NCI-H128 (cell line): ENCODE data around the gene CNKSR1.
"Not testable (repeated sequence)": the region's sequence is repeated elsewhere in the genome, so short reads cannot be mapped to it uniquely, and the experiment has no call there.

Source experiments
- DNase-seq: peaks from one replicate; lab custom pipeline; 2025; ENCODE audit not compliant: unreplicated experiment; lab: John Stamatoyannopoulos, UW

The CNKSR1 gene

DNA sequence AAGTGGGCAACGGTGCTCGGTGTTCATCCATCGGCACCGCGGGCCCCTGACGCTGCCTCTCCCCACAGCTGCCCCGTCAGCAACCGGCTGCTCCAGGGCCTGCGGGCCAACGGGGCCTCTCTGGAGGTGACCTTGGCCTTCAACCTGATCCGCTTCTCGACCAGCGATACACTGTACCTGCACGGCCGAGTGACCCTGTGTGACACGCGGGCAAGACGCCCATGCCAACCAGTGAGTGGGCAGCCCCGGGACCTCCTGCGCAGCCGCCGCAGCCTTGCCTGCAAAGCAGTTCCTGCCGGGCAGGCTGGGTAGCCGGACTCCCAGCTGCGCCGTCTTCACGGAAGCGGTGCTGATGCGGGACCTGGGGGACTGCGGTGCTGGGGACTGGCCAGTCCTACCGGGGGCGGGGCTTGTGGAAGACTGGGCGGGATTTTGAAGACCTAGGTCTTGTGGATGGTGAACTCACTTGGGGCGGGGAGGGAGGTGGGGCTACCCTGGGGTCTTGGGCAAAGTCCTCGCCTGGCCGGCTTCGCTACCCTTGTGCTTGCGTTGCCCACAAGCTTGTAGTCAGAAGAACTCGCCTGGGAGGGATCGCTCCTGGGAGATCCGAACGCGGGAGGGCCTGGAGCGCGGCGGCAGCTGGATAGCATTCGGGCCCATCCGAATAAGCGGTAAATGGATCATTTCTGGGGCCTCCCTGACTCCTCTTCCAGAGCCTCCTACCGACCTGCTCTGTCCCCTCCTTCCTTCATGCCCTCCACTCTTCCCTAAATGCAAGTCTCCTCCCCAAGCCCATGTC, 47.9 kb downstream of the CNKSR1 start:
- DNase-seq, result no peak

DNA sequence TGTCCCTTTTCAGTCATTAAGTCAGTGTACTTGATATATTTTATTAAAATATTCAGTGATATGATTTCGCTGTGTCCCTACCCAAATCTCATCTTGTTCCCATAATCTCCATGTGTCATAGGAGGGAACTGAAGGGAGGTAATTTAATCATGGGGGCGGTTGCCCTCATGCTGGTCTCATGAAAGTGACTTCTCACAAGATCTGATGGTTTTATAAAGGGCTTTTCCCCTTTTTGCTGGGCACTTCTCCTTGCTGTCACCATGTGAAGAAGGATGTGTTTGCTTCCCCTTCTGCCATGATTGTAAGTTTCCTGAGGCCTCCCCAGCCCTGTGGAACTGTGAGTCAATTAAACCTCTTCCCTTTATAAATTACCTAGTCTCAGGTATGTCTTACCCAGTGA, 53.4 kb downstream of the CNKSR1 start:
- not testable (repeated sequence) for DNase-seq

DNA sequence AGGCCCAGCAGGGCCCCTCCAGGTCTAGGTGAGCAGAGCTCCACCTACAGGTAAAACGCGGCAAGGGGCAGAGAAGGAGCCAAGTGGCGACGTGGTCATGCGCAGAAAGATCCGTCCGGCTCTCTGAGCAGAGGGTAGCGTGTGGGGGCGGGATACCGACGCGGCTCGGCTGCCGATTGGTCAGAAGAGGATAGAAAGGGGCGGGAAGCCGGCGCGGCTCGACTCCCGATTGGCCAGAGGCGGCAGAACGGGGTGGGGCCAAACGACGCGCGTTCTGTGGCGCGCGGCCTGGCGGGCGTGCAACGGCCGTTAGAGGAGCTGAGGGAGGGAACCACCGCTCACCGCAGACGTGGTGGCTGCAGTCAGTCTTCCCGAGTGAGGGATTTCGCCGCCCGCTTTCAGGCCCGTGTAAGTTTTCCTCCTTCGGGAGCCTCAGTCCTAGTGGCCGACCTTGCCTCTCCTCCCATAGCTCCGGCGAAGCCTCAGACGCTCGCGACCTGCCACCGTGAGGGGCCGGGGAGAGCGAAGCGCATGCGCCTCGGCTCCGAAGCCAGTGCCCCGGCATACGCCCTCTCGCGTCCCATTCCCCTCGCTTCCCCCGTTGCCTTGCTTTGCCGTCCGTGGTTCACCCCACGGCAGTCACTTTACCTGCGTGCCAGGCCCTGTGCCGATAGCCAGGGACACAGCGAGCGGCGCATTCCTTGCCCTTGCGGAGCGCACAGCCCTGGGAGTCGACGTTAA, 56.8 kb downstream of the CNKSR1 start, which contains the start of gene CEP85:
Gene CEP85 (plus strand): TSS at position 298 of the 741 bp plus-strand sequence. CDS start 5,584 bp downstream, outside the sequence.
- DNase-seq, result peak; percentile 98

DNA sequence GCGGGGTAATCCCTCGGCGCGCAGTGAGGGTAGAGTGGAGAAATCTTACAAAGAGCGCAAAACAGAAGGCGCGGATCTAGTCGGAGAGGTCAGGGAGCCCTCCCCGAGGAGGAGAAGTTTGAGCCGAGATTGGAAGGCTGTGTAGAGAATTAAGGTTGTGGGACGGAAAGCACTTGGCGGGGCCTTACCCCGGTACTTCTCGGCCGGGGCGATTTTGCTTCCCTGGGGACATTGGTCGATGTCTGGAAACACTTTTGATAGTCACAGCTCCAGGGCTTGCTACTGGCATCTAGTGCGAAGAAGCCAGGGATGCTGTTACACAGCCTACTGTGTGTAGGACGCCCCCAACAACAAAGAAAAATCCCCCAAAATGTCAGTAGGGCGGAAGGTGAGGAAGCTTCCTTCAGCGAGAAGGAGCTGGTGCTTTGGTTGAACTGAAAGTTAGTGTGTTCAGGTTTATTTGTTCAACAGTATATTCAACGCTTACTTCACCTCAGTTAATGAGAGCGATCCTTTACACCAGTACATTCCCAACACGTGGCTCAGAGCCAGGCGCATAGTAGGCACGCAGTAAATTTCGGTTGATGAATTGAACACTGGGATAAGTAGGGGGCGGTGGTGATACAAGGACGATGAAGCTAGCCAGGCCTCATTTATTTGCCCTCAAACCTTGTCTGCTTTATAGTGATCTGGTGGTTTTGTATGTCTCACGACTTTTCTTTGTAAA, 57.5 kb downstream of the CNKSR1 start:
- no peak for DNase-seq

DNA sequence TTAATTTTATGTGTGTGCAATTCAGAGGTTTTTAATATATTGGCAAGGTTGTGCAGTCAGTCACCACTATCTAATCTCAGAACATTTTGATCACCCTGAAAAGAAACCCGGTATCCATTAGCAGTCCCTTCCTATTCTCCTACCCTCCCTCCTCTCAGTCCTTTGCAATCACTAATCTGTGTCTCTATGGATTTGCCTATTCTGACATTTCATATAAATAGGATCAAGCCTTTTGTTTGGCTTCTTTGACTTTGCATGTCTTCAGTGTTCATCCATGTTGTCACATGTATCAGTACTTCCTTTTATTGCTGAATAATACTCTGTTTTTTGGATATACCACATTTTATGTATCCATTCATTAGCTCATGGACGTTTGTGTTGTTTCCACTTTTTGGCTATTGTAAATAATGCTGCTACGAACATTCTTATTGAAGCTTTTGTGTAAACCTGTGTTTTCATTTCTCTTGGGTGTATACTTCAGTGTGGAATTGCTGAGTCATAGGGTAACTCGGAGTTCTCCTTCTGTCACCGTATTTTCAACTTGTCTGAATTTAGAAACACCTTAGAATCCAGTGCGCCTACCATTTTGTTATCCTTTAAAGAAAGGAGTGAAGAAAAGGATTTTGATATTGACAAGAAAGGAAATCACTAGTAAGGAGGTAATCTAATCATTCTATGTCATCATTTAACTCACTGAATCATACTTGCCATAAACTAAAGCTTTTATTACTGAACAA, 60.1 kb downstream of the CNKSR1 start:
- DNase-seq, result no peak
